ENCODE data around the gene MYEF2.

GRCh38 chr15:48143856-48144255 lies 34.2 kb downstream of the MYEF2 start:
- no peak for TF ChIP-seq CTCF (conservative IDR thresholded peaks at IDR 0.05; ENCODE audit: low read length)
- TF ChIP-seq EZH2phosphoT487 (IDR thresholded peaks at IDR 0.05; ENCODE audit: borderline replicate concordance, low read depth, low read length), result no peak
